Hematopoietic multipotent progenitor cell (in vitro differentiated cells): Measurements from ENCODE around the gene ARL17B. TPM values are rescaled to one million over a fixed set of nuclear protein-coding genes. Genes with fewer than 3 reads are reported as not detected.
"Not testable (repeated sequence)": the region's sequence is repeated elsewhere in the genome, so short reads cannot be mapped to it uniquely, and the experiment has no call there.

ENCODE experiments used
- DNase-seq, 3 donors: peaks; one replicate each; pipeline ENCODE4 v3.0.0-alpha.2; 2011 to 2015; ENCODE audit warnings: low read depth in 2 of 3, low spot score in 2 of 3
- total RNA-seq: library from RNA; depleted of rRNA; stranded (reverse); fragments of >200 nt; gene quantifications from one replicate; pipeline ENCODE4 v1.2.3, GENCODE V29; 2012

Gene ARL17B
- total RNA-seq = 6.2 TPM

DNA sequence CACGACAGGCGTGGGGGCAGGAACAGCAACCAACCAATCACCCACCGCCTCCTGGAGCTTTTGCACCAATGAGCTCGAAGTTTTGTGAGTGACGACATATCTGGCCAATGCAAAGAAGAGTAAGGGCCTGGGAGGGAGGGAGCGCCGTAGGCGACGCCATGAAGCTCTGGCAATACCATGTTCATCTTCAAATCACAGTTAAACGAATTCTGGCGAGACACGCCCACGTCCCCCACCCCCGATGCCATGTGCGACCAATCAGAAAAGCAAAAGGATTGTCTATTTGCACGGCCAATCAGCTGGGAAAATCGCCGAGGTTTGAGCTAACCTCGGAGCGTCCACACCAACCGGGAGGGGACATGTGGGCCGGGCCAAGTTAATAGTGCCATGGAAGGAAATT lies at the start of gene ARL17B:
TSS of gene ARL17B (minus strand) at position 12 of the 400 bp plus-strand sequence. CDS start 3,369 bp downstream, outside the sequence.
- not testable (repeated sequence) for DNase-seq

DNA sequence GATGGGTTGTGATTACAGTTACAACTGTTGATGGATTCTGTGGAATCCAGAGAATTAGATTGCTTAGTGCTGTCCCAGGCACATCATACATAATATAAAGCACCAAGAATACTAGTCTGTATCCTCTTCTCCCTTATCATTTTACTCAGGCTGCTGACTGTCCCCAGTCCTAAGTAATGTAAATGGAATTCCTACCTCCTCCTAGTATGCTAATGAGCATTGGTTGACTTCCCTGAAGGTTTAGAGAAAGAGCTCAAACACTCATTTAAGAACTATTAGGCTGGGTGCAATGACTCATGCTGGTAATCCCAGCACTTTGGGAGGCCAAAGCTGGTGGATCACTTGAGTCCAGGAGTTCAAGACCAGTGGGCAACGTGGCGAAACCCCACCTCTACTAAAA lies 48.3 kb upstream of the ARL17B start:
- not testable (repeated sequence) for DNase-seq

DNA sequence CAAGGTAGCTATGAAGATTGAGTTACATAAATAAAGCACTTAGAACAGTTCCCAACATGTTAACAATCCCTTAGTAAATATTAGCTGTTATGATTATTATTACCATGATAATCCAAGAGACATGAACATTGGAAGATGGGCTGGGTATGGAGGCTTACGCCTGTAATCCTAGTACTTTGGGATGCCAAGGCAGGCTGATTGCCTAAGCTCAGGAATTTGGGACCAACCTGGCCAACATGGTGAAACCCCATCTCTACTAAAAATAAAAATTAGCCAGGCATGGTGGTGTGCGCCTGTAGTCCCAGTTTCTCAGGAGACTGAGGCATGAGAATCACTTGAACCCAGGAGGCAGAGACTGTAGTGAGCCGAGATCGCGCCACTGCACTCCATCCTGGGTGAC lies 45.6 kb upstream of the ARL17B start:
- DNase-seq = not testable (repeated sequence)

DNA sequence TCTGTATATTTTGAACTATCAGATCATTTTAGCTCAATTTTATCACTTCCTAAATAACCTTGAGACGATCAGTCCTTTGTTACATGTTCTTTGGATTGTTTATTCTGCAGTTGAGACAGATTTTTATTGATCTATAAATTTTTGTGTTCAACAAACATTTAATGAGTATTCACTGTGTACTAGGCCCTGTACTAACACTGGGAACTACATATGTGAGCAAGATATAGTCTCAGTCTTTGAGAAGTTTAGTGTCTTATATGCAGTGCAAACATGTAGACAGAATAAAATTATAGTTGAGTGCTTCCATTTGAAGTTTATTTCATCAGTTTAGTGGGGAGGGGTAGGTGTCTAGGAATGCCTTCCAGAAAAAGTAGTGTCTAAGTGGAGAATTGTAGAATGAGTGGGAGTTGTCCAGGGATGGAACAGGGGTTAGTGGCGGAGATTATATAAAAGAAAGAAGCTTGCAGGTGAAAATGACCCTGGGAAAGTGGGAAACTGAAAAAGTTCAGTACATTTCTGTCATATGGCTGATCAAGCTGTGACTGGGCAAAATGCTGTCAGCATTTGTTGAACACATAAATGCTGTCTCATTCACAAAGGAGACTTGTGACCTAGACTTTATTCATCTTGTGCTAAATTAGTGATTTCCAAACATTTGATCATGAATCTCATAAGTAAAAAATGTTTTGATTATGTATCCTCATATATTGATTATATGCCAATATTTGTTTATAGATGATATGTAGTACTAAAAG lies 39.6 kb upstream of the ARL17B start:
- DNase-seq = not testable (repeated sequence)

DNA sequence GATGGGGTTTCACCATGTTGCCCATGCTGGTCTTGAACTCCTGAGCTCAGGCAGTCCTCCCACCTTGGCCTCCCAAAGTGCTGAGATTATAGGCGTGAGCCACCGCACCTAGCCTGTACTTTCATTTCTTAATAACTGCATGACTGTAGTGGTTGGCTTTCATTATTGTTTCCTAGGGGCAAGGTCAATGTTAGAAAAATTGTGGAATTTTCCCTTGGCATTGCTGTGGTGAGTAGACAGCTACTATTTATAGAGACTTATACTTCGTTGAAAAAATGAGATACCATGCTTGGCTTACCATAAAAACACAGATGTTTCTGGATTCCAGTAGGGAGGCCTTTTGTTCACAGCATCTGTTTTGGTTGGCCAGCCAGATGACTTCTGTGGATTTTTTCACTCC lies 39.0 kb upstream of the ARL17B start:
- DNase-seq = not testable (repeated sequence)

DNA sequence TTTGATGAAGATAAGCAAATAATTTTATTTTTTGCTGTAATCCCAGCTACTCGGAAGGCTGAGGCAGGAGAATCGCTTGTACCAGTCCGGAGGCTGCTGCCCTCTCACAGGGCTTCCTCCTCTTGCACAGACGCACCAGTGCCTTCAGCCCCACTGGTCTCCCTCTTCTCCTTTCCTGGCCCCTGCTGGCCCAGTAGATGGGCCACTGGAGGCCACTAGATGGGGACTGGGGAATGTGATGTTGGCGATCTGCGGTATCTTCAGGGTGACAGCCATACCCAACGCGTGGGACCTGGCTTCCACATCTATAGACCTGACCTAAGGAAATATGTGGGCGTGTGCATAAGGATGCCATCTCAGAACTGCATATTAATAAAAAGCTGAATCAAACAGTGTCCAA lies 38.4 kb upstream of the ARL17B start:
- not testable (repeated sequence) for DNase-seq

DNA sequence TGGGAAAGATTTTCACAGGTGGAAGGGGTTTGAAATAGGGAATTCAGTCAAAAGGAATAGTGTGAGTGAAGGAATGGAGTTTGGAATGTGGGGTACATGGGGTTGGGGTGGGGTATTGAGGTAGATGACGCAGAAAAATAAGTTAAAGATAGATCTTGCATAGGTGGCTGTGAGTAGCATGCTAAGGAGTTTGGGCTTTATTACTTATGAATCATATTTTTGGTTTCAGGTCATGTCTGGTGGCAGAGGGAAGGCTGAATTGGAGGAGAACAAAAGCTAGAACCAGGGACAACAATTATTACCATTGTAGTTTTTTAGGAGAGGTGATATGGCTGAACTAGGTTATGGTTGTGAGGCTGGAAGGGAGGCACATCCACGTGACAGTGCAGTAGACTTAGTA lies 34.7 kb upstream of the ARL17B start:
- not testable (repeated sequence) for DNase-seq

DNA sequence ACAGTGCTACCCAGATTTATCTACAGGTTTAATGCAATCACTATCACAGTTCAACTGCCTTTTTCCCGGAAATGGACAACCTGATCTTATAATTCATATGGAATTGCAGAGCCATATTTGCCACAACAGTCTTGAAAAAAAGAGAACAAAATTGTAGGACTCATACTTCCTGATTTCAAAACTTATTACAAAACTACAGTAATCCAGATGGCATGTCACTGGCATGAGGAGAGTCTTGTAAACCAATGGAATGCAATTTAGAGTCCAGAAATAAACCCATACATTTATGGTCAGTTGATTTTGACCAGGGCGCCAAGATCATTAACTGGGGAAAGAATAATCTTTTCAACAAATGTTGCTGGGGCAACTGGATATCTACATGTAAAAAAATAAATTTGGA lies 32.1 kb upstream of the ARL17B start:
- not testable (repeated sequence) for DNase-seq

DNA sequence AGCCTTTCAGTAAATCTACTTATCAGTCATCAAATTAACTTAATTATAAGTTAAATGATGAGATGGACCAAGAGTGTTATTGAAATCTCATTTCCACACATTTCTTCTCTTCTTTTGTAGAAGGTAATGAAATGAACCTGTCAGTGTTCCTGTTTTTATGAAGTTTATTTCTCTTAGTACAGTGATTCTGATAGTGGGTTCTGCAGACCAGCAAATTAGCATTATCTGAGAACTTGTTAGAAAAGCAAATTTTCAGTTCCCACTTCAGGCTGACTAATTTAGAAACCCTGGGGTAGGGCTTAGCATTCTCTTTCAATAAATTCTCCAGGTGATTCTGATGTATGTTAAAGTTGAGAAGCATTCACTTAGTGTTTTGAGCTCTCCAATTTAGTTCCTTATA lies 23.9 kb upstream of the ARL17B start:
- DNase-seq = not testable (repeated sequence)

DNA sequence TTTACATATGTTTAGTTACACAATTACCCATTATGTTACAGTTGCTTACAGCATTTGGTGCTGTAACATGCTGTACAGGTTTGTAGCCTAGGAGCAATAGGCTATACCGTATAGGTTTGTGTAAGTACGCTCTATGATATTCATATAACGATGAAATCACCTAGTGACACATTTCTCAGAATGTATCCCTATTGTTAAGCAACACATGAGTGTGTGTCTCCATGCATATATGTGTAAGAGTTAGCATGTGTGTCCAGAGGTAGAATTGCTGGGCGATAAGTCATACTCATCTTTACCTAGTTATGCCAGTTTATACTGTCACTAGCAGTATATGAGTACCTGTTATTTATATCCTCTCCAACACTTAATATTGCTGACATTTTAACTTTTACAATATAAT lies 21.6 kb upstream of the ARL17B start:
- not testable (repeated sequence) for DNase-seq

DNA sequence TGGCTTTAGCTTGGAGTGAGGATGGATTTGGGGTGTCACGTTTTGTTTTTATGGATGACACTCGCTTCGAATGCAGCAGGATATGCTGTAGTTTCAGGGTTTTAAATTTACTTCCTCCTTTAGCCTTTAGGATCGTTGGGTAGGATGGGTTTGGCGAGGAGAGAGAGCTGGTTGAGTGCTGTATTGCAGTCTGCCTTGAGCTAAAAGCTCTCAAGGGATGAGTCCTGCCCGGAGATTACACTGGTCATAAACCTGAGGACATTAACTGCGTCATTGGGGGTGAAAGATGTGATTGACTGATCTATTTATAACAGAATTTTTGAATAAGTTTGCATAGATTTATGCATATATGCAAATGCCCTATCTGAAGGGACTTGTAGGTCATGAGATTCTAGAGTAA lies 11.9 kb upstream of the ARL17B start:
- not testable (repeated sequence) for DNase-seq

DNA sequence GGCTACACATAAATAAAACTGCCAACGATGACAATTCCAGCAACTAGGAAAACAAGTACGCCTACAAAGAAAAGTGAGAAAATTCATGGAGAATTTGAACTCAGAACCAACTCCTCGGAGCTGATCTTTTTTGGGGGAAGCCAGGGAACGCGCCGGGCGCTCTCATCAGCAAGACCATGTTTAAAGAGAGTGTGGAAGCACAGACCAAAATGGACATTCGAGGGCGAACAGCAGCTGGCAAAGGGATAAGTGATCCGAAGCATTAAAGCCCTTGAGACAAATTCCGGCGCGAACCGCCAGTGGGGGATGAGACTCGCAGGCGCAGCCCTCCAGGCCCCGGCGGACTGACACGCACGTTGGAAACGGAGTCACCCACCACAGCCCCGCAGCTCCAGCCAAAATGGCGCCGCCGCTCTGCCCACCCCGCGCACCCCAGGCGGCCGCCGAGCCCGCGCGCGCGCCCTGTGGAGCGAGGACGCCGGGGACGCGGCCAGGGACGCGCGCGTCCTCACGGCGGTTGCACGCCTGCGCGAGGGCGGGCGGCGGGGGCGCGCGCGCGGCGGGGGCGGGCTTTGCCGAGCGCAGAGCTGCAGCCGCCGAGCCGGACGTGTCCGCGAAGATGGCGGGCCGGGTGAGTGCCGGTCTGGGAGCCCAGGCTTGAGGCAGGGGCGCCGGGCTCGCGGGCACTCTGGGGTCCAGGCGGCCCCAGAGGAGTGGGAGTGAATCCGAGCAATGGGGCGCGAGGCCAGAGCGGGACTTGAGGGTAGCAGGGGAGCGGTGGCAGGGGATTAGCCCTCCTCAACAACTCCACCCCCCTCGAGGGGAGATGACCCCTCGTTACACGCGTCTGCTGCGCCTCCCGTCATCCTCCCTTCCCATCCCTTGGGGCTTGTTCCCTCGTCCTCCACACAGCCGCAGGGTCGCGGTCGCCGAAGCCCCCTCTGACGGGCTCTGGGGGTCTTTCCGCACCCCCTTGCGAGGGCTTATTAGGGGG lies 11.0 kb upstream of the ARL17B start:
- not testable (repeated sequence) for DNase-seq

DNA sequence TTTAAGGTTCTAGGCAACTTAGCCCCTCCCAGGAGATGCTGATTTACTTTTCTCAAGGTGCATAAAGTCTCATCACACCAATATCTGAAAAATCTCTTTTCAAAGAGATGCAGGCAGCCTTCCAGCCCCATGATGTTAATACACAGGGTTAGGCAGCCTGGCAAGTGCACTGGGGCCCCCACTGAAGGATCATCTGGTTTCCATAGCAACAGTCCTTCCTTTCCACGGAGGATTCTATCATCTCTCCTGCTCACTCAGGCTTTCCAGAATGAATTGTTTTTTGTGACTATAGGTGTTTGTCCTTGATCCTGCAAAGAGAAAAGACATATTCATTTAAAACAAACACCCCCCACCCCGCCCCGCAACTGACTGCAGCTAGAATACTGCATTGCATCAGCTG lies 6.0 kb upstream of the ARL17B start:
- DNase-seq = not testable (repeated sequence)

DNA sequence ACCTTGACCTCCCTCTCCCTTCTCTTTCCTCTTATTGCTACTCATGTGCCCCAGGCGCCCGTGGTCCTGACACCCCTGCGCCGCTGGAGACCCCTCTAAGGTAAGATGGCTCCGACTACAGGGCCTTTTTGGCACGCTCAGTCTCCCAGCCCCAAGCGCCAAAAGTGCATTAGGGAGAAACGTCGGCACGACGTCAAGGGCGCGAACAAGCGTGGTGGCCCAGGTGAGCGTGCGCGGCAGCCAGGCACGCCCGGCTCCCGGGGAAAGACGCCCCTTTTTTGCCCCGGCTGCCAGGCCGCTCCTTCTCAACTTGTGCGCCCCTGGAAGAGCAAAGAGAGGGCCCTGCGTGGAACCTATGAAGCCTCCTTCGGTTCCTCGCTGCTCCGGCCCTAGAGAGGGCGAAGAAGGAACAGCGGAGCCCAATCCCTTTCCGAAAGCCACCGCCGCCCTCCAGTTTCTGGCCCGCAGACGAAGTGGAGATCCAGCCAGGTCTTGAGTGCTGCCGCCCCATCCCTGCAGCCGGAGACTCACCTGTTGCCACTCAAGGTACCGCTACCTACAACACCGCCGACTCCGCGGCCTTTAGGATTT lies 326 bp downstream of the ARL17B start:
- not testable (repeated sequence) for DNase-seq

DNA sequence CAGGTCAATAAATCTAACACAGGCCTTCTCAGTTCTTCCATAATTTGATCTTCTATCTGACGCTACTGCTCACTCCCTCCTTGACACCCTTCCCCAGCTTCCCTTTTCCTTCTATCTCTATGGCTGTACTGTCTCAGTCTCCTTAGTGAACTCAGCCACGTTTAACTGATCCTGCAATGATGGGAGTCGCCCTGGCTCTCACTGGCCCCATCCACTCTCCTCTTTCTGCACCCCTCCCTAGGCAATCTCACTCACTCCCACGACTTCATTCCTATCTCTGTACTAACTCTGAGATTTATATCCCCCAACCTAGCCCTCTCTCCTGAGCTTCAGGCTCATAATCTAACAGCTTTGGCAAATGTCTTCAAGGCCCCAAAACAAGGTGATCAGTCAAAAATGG lies 7.7 kb downstream of the ARL17B start:
- DNase-seq = not testable (repeated sequence)

DNA sequence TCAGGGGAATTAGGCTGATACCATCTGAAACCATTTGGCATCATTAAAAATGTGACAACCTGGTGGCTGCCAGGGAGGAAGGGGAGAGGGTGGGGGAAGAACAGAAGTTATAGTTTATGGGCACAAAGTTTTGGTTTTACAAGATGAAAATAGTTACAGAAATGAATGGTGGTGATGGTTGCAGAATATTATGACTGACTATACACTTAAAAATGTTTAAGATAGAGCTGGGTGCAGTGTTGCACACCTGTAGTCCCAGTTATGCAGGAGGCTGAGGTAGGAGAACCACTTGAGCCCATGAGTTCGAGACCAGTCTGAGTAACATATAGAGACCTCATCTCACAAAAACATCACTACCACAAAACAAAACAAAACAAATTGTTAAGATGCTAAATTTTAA lies 12.5 kb downstream of the ARL17B start:
- DNase-seq = not testable (repeated sequence)

DNA sequence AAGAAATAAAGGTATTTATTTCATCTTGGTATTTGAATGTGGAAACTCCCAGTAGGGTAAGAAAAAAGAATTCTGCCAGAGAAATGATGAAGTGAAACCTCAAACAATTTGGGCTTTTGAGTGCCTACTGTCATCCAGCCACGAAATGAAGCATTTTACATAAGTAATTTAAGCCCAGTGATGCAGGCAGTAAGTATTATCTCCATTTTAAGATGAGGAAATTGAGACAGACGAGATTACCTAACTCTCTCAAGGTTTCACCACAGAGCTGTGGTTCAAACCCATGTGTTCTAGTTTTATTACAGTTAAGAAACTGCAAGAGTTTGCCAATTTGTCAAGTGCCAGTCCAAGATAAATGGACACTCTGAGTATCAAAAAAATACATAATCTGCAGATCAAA lies 13.2 kb downstream of the ARL17B start:
- DNase-seq = not testable (repeated sequence)

DNA sequence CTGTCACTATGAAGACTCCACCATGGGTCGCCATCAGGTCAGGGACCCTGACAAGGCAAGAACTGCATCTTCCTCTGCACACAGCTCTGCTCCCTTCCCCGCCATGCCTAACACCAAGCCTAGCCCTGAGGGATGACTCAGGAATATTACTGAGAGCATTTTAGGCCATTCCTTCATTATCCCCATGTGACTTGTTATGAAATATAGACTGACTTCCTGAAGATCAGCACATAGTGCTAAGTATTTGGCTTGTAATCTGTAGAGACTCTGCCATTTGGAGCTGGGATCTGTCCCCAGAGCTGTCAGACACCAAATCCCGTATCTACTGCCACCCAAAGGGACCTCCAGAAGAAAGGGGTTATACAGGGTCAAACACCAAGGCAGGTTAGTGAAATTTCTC lies 19.4 kb downstream of the ARL17B start:
- DNase-seq = not testable (repeated sequence)

DNA sequence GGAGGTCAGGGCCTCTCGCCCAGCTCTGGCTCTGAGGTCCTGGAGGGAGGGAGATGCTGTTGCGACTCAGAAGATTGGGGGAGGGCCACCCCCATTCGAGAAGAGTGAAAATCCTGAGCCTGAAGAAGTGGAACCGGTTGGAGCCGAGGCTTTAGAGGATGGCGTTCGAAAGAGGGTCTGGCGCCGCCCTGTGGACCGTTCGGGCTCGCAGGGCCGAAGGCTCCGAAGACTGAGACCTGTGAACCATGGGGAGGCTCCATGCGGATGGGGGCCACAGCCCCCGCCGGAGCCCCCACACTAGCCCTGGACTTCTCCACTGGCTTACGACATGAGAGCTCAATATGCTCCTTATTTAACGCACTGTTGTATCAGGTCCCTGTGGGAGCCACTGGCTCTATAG lies 20.3 kb downstream of the ARL17B start:
- DNase-seq = not testable (repeated sequence)

DNA sequence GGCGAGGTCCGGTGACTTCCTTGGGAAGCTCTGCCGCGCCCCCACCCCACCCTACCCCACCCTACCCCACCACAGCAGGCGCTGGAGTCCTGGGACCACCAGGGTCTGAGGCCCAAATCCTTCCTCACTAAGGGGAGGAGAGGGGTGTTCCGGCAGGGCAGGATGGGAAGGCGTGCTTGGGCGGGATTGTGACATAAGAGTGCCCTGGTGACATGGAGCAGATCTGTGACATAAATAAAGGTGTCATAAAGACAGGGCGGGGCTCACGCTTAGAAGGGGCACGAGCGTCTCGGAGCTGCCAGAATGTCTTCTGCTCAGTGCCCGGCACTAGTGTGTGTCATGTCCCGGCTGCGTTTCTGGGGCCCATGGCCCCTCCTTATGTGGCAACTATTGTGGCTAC lies 66.7 kb downstream of the ARL17B start, which contains the start of gene LRRC37A:
TSS of gene LRRC37A (plus strand) at position 301 of the 400 bp plus-strand sequence. CDS start at position 304, 3 bp downstream.
- not testable (repeated sequence) for DNase-seq

DNA sequence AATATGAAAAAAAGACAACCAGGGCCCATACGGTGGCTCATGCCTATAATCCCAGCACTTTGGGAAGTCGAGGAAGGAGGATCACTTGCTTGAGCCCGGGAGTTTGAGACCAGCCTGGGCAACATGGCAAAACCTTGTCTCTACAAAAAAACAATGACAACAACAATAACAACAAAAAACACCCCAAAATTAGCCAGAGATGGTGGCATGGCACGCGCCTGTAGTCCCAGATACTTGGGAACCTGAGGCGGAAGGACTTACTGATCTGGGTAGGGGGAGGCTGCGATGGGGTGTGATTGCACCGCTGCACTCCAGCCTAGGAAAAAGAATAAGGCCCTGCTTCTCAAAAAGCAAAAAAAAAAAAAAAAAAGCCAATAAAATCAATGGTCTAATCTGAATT lies 69.9 kb downstream of the ARL17B start:
- DNase-seq = not testable (repeated sequence)
